Fibroblast of the aortic adventitia (primary cell): ENCODE measurements around the gene RTL10. TPM values are rescaled to one million over a fixed set of nuclear protein-coding genes. Genes with fewer than 3 reads are reported as not detected.

ENCODE experiments used
- DNase-seq: peaks from one replicate; pipeline ENCODE4 v3.0.0-alpha.2; 2010; ENCODE audit warnings: low read depth
- H3K4me3 ChIP-seq: 2 replicates; pipeline ENCODE4 v1.5.1; 2011; ENCODE audit warnings: low read depth, mild to moderate bottlenecking, control low read depth, low read length, moderate library complexity
- CTCF ChIP-seq: IDR thresholded peaks from 2 replicates; pipeline ENCODE4 v1.5.1; 2011; ENCODE audit warnings: mild to moderate bottlenecking, low read length, control low read depth, inconsistent platforms; ENCODE audit not compliant: insufficient read depth
- total RNA-seq: library from RNA; depleted of rRNA; stranded (reverse); fragments of >200 nt; gene quantifications from 2 replicates; pipeline ENCODE4 v1.2.3, GENCODE V29; 2012; ENCODE audit warnings: low replicate concordance

The RTL10 gene
- total RNA-seq, 1 donor = 10.8 TPM

GRCh38 chr22:19857382-19857781 is 2.7 kb upstream of the RTL10 start:
- TF ChIP-seq CTCF = no peak
- H3K4me3 ChIP-seq = no peak overlapping the region
- DNase-seq = no peak

DNA sequence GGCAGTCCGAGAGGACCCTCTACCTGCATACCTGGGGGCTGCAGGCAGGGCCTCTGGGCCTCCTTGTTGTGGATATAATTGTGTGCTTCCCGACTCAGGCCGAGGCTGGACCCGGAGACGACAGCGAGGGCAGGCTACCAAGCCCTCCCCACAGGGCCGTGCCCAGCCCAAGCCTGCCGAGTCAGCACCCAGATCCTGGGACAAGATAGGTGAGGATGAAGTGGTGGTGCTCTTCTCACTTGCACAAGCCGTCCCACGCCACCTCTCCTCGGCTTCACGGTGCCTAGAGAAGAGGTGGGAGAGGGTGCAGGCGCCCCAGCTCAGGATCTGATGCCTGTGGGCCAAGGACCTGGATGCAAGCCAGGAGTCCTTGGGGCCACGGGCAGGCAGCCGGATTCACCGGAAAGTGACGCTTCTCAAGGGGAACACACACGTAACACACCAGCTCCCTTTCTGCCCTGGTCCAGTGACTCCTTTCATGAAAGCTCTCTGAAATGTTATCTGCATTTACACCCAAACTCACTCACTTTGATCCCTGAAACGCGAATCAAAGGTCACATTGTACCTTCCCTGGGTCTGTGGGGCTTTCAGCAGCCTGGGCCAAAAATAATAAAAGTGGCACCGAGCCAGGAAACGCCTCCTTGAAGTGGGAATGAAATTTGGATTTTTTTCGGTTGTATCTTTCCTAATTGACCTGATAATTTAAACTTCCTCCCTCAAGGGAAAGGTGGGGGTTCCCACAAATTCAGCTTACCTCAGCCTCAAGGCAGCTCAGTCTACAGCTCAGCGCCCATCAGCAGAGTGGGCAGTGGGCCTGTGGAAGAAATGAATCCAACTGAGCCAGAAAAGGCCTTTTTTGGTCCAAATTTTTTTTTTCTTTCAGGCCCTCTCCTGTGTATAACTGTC is 1.1 kb upstream of the RTL10 start:
- no peak for TF ChIP-seq CTCF
- H3K4me3 ChIP-seq = peak overlapping the region; percentile 91
- DNase-seq = peak; percentile 58

- peak overlapping the region; percentile 91 for H3K4me3 ChIP-seq
- no peak for TF ChIP-seq CTCF
- DNase-seq = no peak
Measured at GRCh38 chr22:19853879-19854777, 546 bp downstream of the RTL10 start.

DNA sequence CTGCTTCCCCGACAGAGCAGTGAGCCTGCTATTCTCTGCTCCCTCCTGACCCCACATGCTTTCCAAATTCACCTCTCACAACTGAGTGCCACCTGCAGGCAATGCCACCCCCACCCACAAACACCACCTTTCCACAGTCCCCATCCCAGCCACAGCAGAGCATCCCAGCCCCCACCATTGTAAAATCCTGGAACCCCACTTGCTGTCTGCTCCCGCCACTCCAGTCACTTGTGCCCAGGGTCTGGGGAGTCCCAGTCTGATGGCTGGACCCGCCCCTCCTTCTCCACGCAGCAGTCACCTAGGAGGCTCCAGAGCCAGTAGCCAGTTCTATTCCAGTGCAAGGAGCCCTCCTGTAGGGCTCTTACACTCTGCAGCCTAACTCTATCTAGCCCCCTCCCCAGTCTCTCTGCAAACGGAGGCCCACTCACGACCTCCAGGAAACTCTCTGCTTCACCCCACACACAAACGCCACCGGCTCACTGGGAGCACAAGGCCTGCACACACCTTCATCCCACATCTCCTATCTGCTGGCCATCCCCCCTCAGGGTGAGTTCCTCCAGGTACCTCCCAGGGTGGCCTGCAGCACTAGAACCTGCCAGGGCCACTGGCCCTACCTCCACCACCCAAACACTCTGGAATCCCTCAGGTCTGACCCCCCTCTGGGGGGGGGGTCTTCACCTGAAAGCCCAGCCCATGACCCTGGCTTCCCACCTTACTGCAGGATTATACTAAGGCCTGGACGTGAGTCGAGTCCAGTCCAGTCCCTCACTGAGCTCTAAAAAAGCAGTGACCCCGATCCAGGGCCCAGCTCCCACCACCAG is 1.4 kb downstream of the RTL10 start:
- TF ChIP-seq CTCF = no peak
- DNase-seq = no peak

GRCh38 chr22:19852177-19852781 is 2.4 kb downstream of the RTL10 start:
- no peak for DNase-seq
- TF ChIP-seq CTCF = no peak
- peak overlapping the region; percentile 91 for H3K4me3 ChIP-seq

More for the DNA sequence above, 1.4 kb downstream of the RTL10 start:
- H3K4me3 ChIP-seq = peak overlapping the region; percentile 91
